ENCODE results near the gene OR1Q1. TPM values are rescaled to one million over a fixed set of nuclear protein-coding genes. Genes with fewer than 3 reads are reported as not detected.

The OR1Q1 gene
- total and polyA plus RNA-seq, 2 of the 8 experiments (the other 6 are each of a cell fraction or from before 2014, with no cell fraction given): not detected

- Histone ChIP-seq H4K8ac (ENCODE audit: extremely low read depth, insufficient read depth, low read length) (no peak overlapping the region), H3K18ac (ENCODE audit: extremely low read depth, low read length) (no peak overlapping the region), H3K4me1 (replicated peaks in 1 of 4; ENCODE audit: control insufficient read depth in 3 of 4, insufficient read depth in 4 of 4, low read length in 3 of 4) (no peaks in the 10 kb centered on the region), H3K27ac (ENCODE audit: low read depth, low read length) (no peak overlapping the region), H2BK15ac (ENCODE audit: low read length) (no peak overlapping the region), H3K4ac (replicated peaks; ENCODE audit: insufficient read length, low read depth, low read length) (no peak overlapping the region), H3K36me3 (ENCODE audit: control insufficient read depth in 2 of 4, insufficient read depth in 4 of 4, low read length in 3 of 4) (no peaks in the 10 kb centered on the region; a peak in 1 of 8 replicates), H2AK5ac (ENCODE audit: low read depth, low read length) (no peak overlapping the region), H3K79me2 (ENCODE audit: control insufficient read depth in 1 of 2, insufficient read depth in 2 of 2, low read length in 2 of 2) (no peaks in the 10 kb centered on the region), H3K4me2 (ENCODE audit: insufficient read depth in 1 of 2, low read depth in 2 of 2, low read length in 2 of 2) (no peak overlapping the region), H3K27me3 (replicated peaks in 1 of 4; ENCODE audit: control insufficient read depth in 3 of 4, extremely low read depth in 1 of 4, insufficient read depth in 3 of 4, low read length in 3 of 4) (no peaks in the 10 kb centered on the region), H3K79me1 (ENCODE audit: low read depth, low read length) (no peaks in the 10 kb centered on the region), H2BK120ac (replicated peaks; ENCODE audit: low read depth, low read length) (no peak overlapping the region), H3K9ac (replicated peaks in 1 of 4; ENCODE audit: extremely low read depth in 1 of 4, low read depth in 3 of 4, low read length in 3 of 4) (no peak overlapping the region), H4K91ac (replicated peaks; ENCODE audit: insufficient read length, low read length) (no peak overlapping the region), H3K4me3 (ENCODE audit: extremely low read depth in 1 of 4, insufficient read depth in 2 of 4, low read depth in 3 of 4, low read length in 4 of 4) (no peak overlapping the region), H2BK5ac (ENCODE audit: low read depth, low read length) (no peak overlapping the region), H3K23ac (ENCODE audit: insufficient read length) (no peak overlapping the region), H3K23me2 (ENCODE audit: low read depth, low read length) (0 out of 2 replicates have a peak, but pooled peaks cover 1% of the 10 kb centered on the region), H3K56ac (replicated peaks; ENCODE audit: insufficient read length, low read depth, low read length) (no peak overlapping the region), H3K9me3 (ENCODE audit: insufficient read depth in 2 of 2, low read depth in 1 of 2, low read length in 1 of 2) (peaks cover 42 to 50% of the 10 kb centered on the region in 2 experiments), H3K14ac (ENCODE audit: insufficient read length) (no peak overlapping the region), H4K20me1 (replicated peaks in 1 of 2; ENCODE audit: control insufficient read depth in 1 of 2, insufficient read depth in 2 of 2, low read length in 2 of 2) (no peaks in the 10 kb centered on the region), H2BK20ac (ENCODE audit: low read length) (no peak overlapping the region), H2BK12ac (ENCODE audit: low read depth, low read length) (no peak overlapping the region), H4K5ac (ENCODE audit: insufficient read length, low read depth, low read length) (no peak overlapping the region), H2AFZ (ENCODE audit: low read length) (no peak overlapping the region)
- WGBS, 2 experiments (ENCODE audit: extremely low coverage in 1 of 2, insufficient coverage in 1 of 2, insufficient read length in 1 of 2, insufficient replicate concordance in 2 of 2, low coverage in 1 of 2, low lambda C conversion rate in 2 of 2, missing lambda C conversion rate in 1 of 2): 73% methylated on average over 2 of the region's 2 CpGs; no CpG with 5 or more reads in 1 of the 2 experiments
- DNase-seq (ENCODE audit: low read depth in 1 of 2, low spot score in 2 of 2) (no peak), FAIRE-seq (no peak)
- POLR2A ChIA-PET (ENCODE audit: partially characterized antibody): no interaction called here
- CTCF ChIA-PET (ENCODE audit: partially characterized antibody): no interaction called here
- TF ChIP-seq POLR2A (IDR thresholded peaks at IDR 0.05; ENCODE audit: control extremely low read depth in 1 of 2, low read depth in 2 of 2, low read length in 2 of 2) (no peak), JUN (IDR thresholded peaks at IDR 0.05; ENCODE audit: low read depth, low read length) (no peak)
Observed at GRCh38 chr9:122642226-122642625, 27.7 kb downstream of the OR1Q1 start.
